H1 (cell line): ENCODE measurements around the gene SYT14. TPM values are rescaled to one million over a fixed set of nuclear protein-coding genes. Genes with fewer than 3 reads are reported as not detected.

Experiments
- CTCF ChIA-PET: fragments of 300-600 bp; sonication (Branson Sonifier 250); formaldehyde crosslinking; loops from one replicate; lab custom pipeline; 2021; ENCODE audit not compliant: partially characterized antibody; lab: Charles Lee
- POLR2A ChIA-PET: fragments of 300-600 bp; sonication (Branson Sonifier 250); formaldehyde crosslinking; loops from one replicate; lab custom pipeline; 2021; ENCODE audit warnings: inconsistent platforms; ENCODE audit not compliant: partially characterized antibody; lab: Charles Lee
- DNase-seq, 2 experiments: peaks; one replicate each; pipeline versions ENCODE4 v3.0.0 to v3.0.0-alpha.2; 2010 to 2022; ENCODE audit warnings: low spot score in 2 of 2, low read depth in 1 of 2, mixed read lengths in 1 of 2
- FAIRE-seq: peaks from 2 replicates; lab custom pipeline; 2011; peaks lifted over from hg19 to GRCh38; lab: Jason Lieb, UNC
- H2AFZ ChIP-seq: 2 replicates; pipeline ENCODE4 v1.8.1; 2012; ENCODE audit warnings: low read length, inconsistent platforms
- H2AK5ac ChIP-seq: 2 replicates; pipeline ENCODE4 v1.6.1; 2013; ENCODE audit warnings: low read depth, low read length
- H2BK120ac ChIP-seq: replicated peaks from 2 replicates; pipeline ENCODE3; 2013; ENCODE audit warnings: low read depth, low read length, inconsistent platforms
- H2BK12ac ChIP-seq: 2 replicates; pipeline ENCODE4 v1.6.1; 2013; ENCODE audit warnings: low read depth, low read length
- H2BK15ac ChIP-seq: 2 replicates; pipeline ENCODE4 v1.6.1; 2013; ENCODE audit warnings: low read length
- H2BK20ac ChIP-seq: 2 replicates; pipeline ENCODE4 v1.6.1; 2013; ENCODE audit warnings: low read length
- H2BK5ac ChIP-seq: 2 replicates; pipeline ENCODE4 v1.6.1; 2013; ENCODE audit warnings: low read depth, low read length
- H3K14ac ChIP-seq: 2 replicates; pipeline ENCODE4 v1.6.1; 2013; ENCODE audit warnings: inconsistent platforms; ENCODE audit not compliant: insufficient read length
- H3K18ac ChIP-seq: 2 replicates; pipeline ENCODE4 v1.6.1; 2013; ENCODE audit warnings: low read length; ENCODE audit errors: extremely low read depth
- H3K23ac ChIP-seq: 2 replicates; pipeline ENCODE4 v1.6.1; 2013; ENCODE audit warnings: inconsistent platforms; ENCODE audit not compliant: insufficient read length
- H3K23me2 ChIP-seq: 2 replicates; pipeline ENCODE4 v1.6.1; 2013; ENCODE audit warnings: low read depth, low read length
- H3K27ac ChIP-seq: 2 replicates; pipeline ENCODE4 v1.6.1; 2011; ENCODE audit warnings: low read depth, low read length, inconsistent platforms
- H3K27me3 ChIP-seq, 4 experiments: replicated peaks in 1 of 4; 1 replicate in 1 of 4; 2 replicates in 3 of 4; pipeline versions ENCODE4 v1.6.1 to v1.8.1; 2011 to 2013; ENCODE audit warnings: low read length in 3 of 4, mild to moderate bottlenecking in 3 of 4, inconsistent platforms in 2 of 4, mixed read lengths in 2 of 4, moderate library complexity in 1 of 4; ENCODE audit not compliant: control insufficient read depth in 3 of 4, insufficient read depth in 3 of 4; ENCODE audit errors: extremely low read depth in 1 of 4
- H3K36me3 ChIP-seq, 4 experiments: 2 replicates each; pipeline versions ENCODE4 v1.6.1 to v1.8.1; 2011 to 2013; ENCODE audit warnings: mild to moderate bottlenecking in 4 of 4, low read length in 3 of 4, moderate library complexity in 2 of 4, control low read depth in 1 of 4, inconsistent platforms in 1 of 4; ENCODE audit not compliant: insufficient read depth in 4 of 4, control insufficient read depth in 2 of 4
- H3K4ac ChIP-seq: replicated peaks from 2 replicates; pipeline ENCODE3; 2013; ENCODE audit warnings: low read length, low read depth, mixed read lengths, inconsistent platforms; ENCODE audit not compliant: insufficient read length
- H3K4me1 ChIP-seq, 4 experiments: replicated peaks in 1 of 4; 1 replicate in 1 of 4; 2 replicates in 3 of 4; pipeline versions ENCODE4 v1.6.1 to v1.8.1; 2011 to 2013; ENCODE audit warnings: low read length in 3 of 4, inconsistent platforms in 2 of 4, mixed read lengths in 1 of 4; ENCODE audit not compliant: insufficient read depth in 4 of 4, control insufficient read depth in 3 of 4
- H3K4me2 ChIP-seq, 2 experiments: 2 replicates each; pipeline versions ENCODE4 v1.6.1 to v1.8.1; 2011 to 2013; ENCODE audit warnings: low read depth in 2 of 2, low read length in 2 of 2, control low read depth in 1 of 2, inconsistent platforms in 1 of 2, mild to moderate bottlenecking in 1 of 2; ENCODE audit not compliant: insufficient read depth in 1 of 2
- H3K4me3 ChIP-seq, 4 experiments: fragments of 200-600, 300-600 bp in 1 of 4; sonication (generic), shearing (Covaris generic), sonication (Bioruptor Twin) in 1 of 4; 2 replicates each; pipeline versions ENCODE4 v1.5.1 to v1.8.1; 2011 to 2016; ENCODE audit warnings: low read length in 4 of 4, low read depth in 3 of 4, control low read depth in 2 of 4, inconsistent platforms in 2 of 4, mild to moderate bottlenecking in 2 of 4, mixed read lengths in 1 of 4, moderate library complexity in 1 of 4; ENCODE audit not compliant: insufficient read depth in 2 of 4; ENCODE audit errors: extremely low read depth in 1 of 4
- H3K56ac ChIP-seq: replicated peaks from 2 replicates; pipeline ENCODE3; 2013; ENCODE audit warnings: low read depth, mild to moderate bottlenecking, mixed read lengths, low read length, inconsistent platforms; ENCODE audit not compliant: insufficient read length
- H3K79me1 ChIP-seq: 2 replicates; pipeline ENCODE4 v1.6.1; 2013; ENCODE audit warnings: low read depth, low read length, control low read depth
- H3K79me2 ChIP-seq, 2 experiments: 2 replicates each; pipeline versions ENCODE4 v1.6.1 to v1.8.1; 2012 to 2013; ENCODE audit warnings: low read length in 2 of 2, mild to moderate bottlenecking in 2 of 2, inconsistent platforms in 1 of 2; ENCODE audit not compliant: insufficient read depth in 2 of 2, control insufficient read depth in 1 of 2
- H3K9ac ChIP-seq, 4 experiments: replicated peaks in 1 of 4; 1 replicate in 1 of 4; 2 replicates in 3 of 4; pipeline versions ENCODE4 v1.6.1 to v1.8.1; 2011 to 2013; ENCODE audit warnings: low read depth in 3 of 4, low read length in 3 of 4, control low read depth in 2 of 4, mild to moderate bottlenecking in 2 of 4, moderate library complexity in 2 of 4, inconsistent platforms in 1 of 4; ENCODE audit errors: extremely low read depth in 1 of 4
- H3K9me3 ChIP-seq, 2 experiments: 2 replicates each; pipeline versions ENCODE4 v1.6.1 to v1.8.1; 2012 to 2013; ENCODE audit warnings: mild to moderate bottlenecking in 2 of 2, moderate library complexity in 2 of 2, control low read depth in 1 of 2, inconsistent platforms in 1 of 2, low read depth in 1 of 2, low read length in 1 of 2, mixed read lengths in 1 of 2; ENCODE audit not compliant: insufficient read depth in 2 of 2
- H4K20me1 ChIP-seq, 2 experiments: replicated peaks in 1 of 2; 2 replicates each; pipeline versions ENCODE3 to v1.8.1; 2011 to 2013; ENCODE audit warnings: inconsistent platforms in 2 of 2, low read length in 2 of 2, mild to moderate bottlenecking in 1 of 2; ENCODE audit not compliant: insufficient read depth in 2 of 2, control insufficient read depth in 1 of 2
- H4K5ac ChIP-seq: 2 replicates; pipeline ENCODE4 v1.6.1; 2013; ENCODE audit warnings: low read length, low read depth, mixed read lengths, inconsistent platforms; ENCODE audit not compliant: insufficient read length
- H4K8ac ChIP-seq: 2 replicates; pipeline ENCODE4 v1.8.0; 2013; ENCODE audit warnings: mild to moderate bottlenecking, moderate library complexity, low read length, inconsistent platforms; ENCODE audit not compliant: insufficient read depth; ENCODE audit errors: extremely low read depth
- H4K91ac ChIP-seq: replicated peaks from 2 replicates; pipeline ENCODE3; 2013; ENCODE audit warnings: low read length, mixed read lengths, inconsistent platforms; ENCODE audit not compliant: insufficient read length
- EZH2 ChIP-seq: fragments of 200-600 bp; sonication (generic); IDR thresholded peaks from 2 replicates; pipeline ENCODE4 v1.7.1; 2012; ENCODE audit warnings: low read depth, mild to moderate bottlenecking, moderate library complexity, low read length, inconsistent platforms; ENCODE audit not compliant: severe bottlenecking
- HDAC6 ChIP-seq: IDR thresholded peaks from one replicate; pipeline ENCODE4 v1.7.1; 2012; ENCODE audit warnings: low read depth, mild to moderate bottlenecking, inconsistent platforms, low read length, moderate library complexity
- MAFK ChIP-seq: IDR thresholded peaks from 2 replicates; pipeline ENCODE4 v1.6.1; 2012; ENCODE audit warnings: low read depth, mild to moderate bottlenecking, improper control_type of control experiment, low read length
- RAD21 ChIP-seq, 2 experiments: IDR thresholded peaks in 1 of 2; conservative IDR thresholded peaks in 1 of 2; 2 replicates each; pipeline ENCODE4 v1.6.1; 2011; ENCODE audit warnings: low read depth in 2 of 2, low read length in 2 of 2, improper control_type of control experiment in 1 of 2, inconsistent platforms in 1 of 2, mild to moderate bottlenecking in 1 of 2, moderate library complexity in 1 of 2
- RBBP5 ChIP-seq: IDR thresholded peaks from 2 replicates; pipeline ENCODE4 v1.7.1; 2012; ENCODE audit warnings: low read depth, mild to moderate bottlenecking, inconsistent platforms, low read length, moderate library complexity, borderline replicate concordance
- TCF12 ChIP-seq: IDR thresholded peaks from 2 replicates; pipeline ENCODE4 v1.6.1; 2011; ENCODE audit warnings: low read depth, mild to moderate bottlenecking, low read length
- WGBS, 2 experiments: shearing (Covaris generic) in 1 of 2; methylation state at CpG; one replicate each; pipeline versions ENCODE4 v1.1.6 to v1.1.7; 2013 to 2015; ENCODE audit warnings: low lambda C conversion rate in 2 of 2, mixed read lengths in 2 of 2, inconsistent platforms in 1 of 2, low coverage in 1 of 2, missing lambda C conversion rate in 1 of 2; ENCODE audit not compliant: insufficient replicate concordance in 2 of 2, insufficient coverage in 1 of 2, insufficient read length in 1 of 2; ENCODE audit errors: extremely low coverage in 1 of 2, missing lambda C conversion rate in 1 of 2; 5-methylcytosine and 5-hydroxymethylcytosine counted together
- polyA plus RNA-seq, 7 experiments: library from polyadenylated mRNA; depleted of rRNA in 3 of 7; stranded (reverse) in 5 of 7; unstranded in 2 of 7; fragments of >200 nt in 5 of 7; fragments of 200-250 nt in 2 of 7; gene quantifications; 1 replicate in 5 of 7; 2 replicates in 1 of 7; 4 replicates in 1 of 7; pipeline versions ENCODE4 v1.2.1 to v1.2.3, GENCODE V29; 2011 to 2013; ENCODE audit warnings: missing spikeins in 2 of 7, mixed read lengths in 2 of 7
- total RNA-seq: library from RNA; stranded (reverse); fragmentation: NEBNext Ultra II Directional; extraction: Animal tissue kit (Norgen Biotek cat#: 25700); gene quantifications from 2 replicates; pipeline ENCODE4 v1.2.1, GENCODE V29; 2021

SYT14 gene
- total and polyA plus RNA-seq, 2 of the 8 experiments (the other 6 are each of a cell fraction or from before 2014, with no cell fraction given) = 2.3 to 18.4 TPM

GRCh38 chr1:210132582-210132981 lies 194.6 kb downstream of the SYT14 start:
- no peak overlapping the region for H2BK20ac ChIP-seq
- H3K79me2 ChIP-seq = no peaks in the 10 kb centered on the region
- no peak overlapping the region for H3K18ac ChIP-seq
- no peaks in the 10 kb centered on the region for H3K9me3 ChIP-seq
- no peak overlapping the region for H3K27ac ChIP-seq
- no peak overlapping the region for H2AK5ac ChIP-seq
- no peak for TF ChIP-seq EZH2
- no peak for TF ChIP-seq TCF12
- no peak for TF ChIP-seq MAFK
- no peak for TF ChIP-seq HDAC6
- TF ChIP-seq RAD21 (IDR thresholded peaks at IDR 0.05 in 1 of 2, conservative IDR thresholded peaks at IDR 0.05 in 1 of 2; ENCODE audit: low read depth in 2 of 2, low read length in 2 of 2) = no peak
- no peak for TF ChIP-seq RBBP5
- H2BK120ac ChIP-seq = no peak overlapping the region
- no peaks in the 10 kb centered on the region for H3K36me3 ChIP-seq
- no peak overlapping the region for H3K4me2 ChIP-seq
- no peaks in the 10 kb centered on the region; the same call in 1 of the 2 replicates for H3K79me1 ChIP-seq
- H3K4me3 ChIP-seq = no peak overlapping the region
- no peaks in the 10 kb centered on the region for H3K4me1 ChIP-seq
- ChIA-PET POLR2A (interaction anchor here (1.2 kb wide), 1 partner anchor 242 kb away, joined by 5 read pairs; no protein-coding TSS in a partner anchor), CTCF (interaction anchor here (0.7 to 2.6 kb wide), 4 partner anchors 17 to 260 kb away, joined by 3 to 8 read pairs (median 4); no protein-coding TSS in a partner anchor)
- FAIRE-seq (no peak), DNase-seq (no peak)
- H3K9ac ChIP-seq = no peak overlapping the region
- no peak overlapping the region for H2BK12ac ChIP-seq
- no peak overlapping the region for H4K91ac ChIP-seq
- H3K14ac ChIP-seq = no peak overlapping the region
- no peak overlapping the region for H3K4ac ChIP-seq
- H2BK15ac ChIP-seq = no peak overlapping the region
- H3K27me3 ChIP-seq = no peaks in the 10 kb centered on the region
- H3K23me2 ChIP-seq = no peaks in the 10 kb centered on the region
- H3K23ac ChIP-seq = no peak overlapping the region
- H4K8ac ChIP-seq = no peak overlapping the region
- 80% methylated on average over 3 of the region's 3 CpGs; no CpG with 5 or more reads in 1 of the 2 experiments for WGBS, 2 experiments
- H4K20me1 ChIP-seq = no peaks in the 10 kb centered on the region
- no peak overlapping the region for H2AFZ ChIP-seq
- no peak overlapping the region for H4K5ac ChIP-seq
- H3K56ac ChIP-seq = no peak overlapping the region
- no peak overlapping the region for H2BK5ac ChIP-seq
